Stimulated activated CD8-positive, alpha-beta memory T cell treated with anti-CD3 and anti-CD28 coated beads, Interleukin-15, amount 100 ng/mL, for 24 hours (primary cell): ENCODE results near the gene MYLIP.

Source experiments
- DNase-seq: peaks from one replicate; pipeline ENCODE4 v3.0.0-alpha.2; 2020; ENCODE audit warnings: low read depth

The MYLIP gene

GRCh38 chr6:16108419-16108818 is 20.5 kb upstream of the MYLIP start:
- DNase-seq, result no peak

GRCh38 chr6:16108921-16109658 is 19.8 kb upstream of the MYLIP start:
- no peak for DNase-seq

- DNase-seq, result no peak
Observed at GRCh38 chr6:16109659-16110305, 19.1 kb upstream of the MYLIP start.

GRCh38 chr6:16118825-16119224 is 10.1 kb upstream of the MYLIP start:
- no peak for DNase-seq

GRCh38 chr6:16121339-16121738 is 7.5 kb upstream of the MYLIP start:
- DNase-seq, result no peak

GRCh38 chr6:16122197-16122596 is 6.7 kb upstream of the MYLIP start:
- DNase-seq, result no peak

- no peak for DNase-seq
Observed at GRCh38 chr6:16124198-16125180, 4.4 kb upstream of the MYLIP start.

- no peak for DNase-seq
Observed at GRCh38 chr6:16126056-16126455, 2.8 kb upstream of the MYLIP start.

GRCh38 chr6:16126861-16127260 is 2.0 kb upstream of the MYLIP start:
- DNase-seq, result no peak

- DNase-seq, result no peak
Observed at GRCh38 chr6:16127471-16127870, 1.4 kb upstream of the MYLIP start.

GRCh38 chr6:16129623-16130401 is 926 bp downstream of the MYLIP start:
- no peak for DNase-seq

- no peak for DNase-seq
Observed at GRCh38 chr6:16130437-16130891, 1.6 kb downstream of the MYLIP start.

- no peak for DNase-seq
Observed at GRCh38 chr6:16130932-16131387, 2.1 kb downstream of the MYLIP start.

GRCh38 chr6:16132909-16133308 is 4.0 kb downstream of the MYLIP start:
- no peak for DNase-seq

GRCh38 chr6:16134430-16134829 is 5.5 kb downstream of the MYLIP start:
- no peak for DNase-seq

GRCh38 chr6:16135066-16135465 is 6.2 kb downstream of the MYLIP start:
- no peak for DNase-seq

GRCh38 chr6:16136091-16136490 is 7.2 kb downstream of the MYLIP start:
- DNase-seq, result no peak

GRCh38 chr6:16136621-16137450 is 8.0 kb downstream of the MYLIP start:
- DNase-seq, result no peak

GRCh38 chr6:16137451-16137801 is 8.5 kb downstream of the MYLIP start:
- no peak for DNase-seq

- DNase-seq, result no peak
Observed at GRCh38 chr6:16139556-16139955, 10.7 kb downstream of the MYLIP start.

- no peak for DNase-seq
Observed at GRCh38 chr6:16140607-16141006, 11.7 kb downstream of the MYLIP start.
